Skeletal muscle cell (primary cell): ENCODE measurements around the gene ANKRD11.
"Not testable (repeated sequence)": the region's sequence is repeated elsewhere in the genome, so short reads cannot be mapped to it uniquely, and the experiment has no call there.

ENCODE experiments used
- DNase-seq: peaks from one replicate; pipeline ENCODE4 v3.0.0-alpha.2; 2010; ENCODE audit warnings: low read depth
- H3K4me3 ChIP-seq: 2 replicates; pipeline ENCODE4 v1.5.1; 2011; ENCODE audit warnings: low read depth, mild to moderate bottlenecking, control low read depth, low read length, moderate library complexity

The ANKRD11 gene

GRCh38 chr16:89299357-89300111, 190.8 kb downstream of the ANKRD11 start:
- not testable (repeated sequence) for DNase-seq, H3K4me3 ChIP-seq

- no peak for DNase-seq
- no peak overlapping the region for H3K4me3 ChIP-seq
These were observed 191.6 kb downstream of the ANKRD11 start for GRCh38 chr16:89298623-89299225.

DNA sequence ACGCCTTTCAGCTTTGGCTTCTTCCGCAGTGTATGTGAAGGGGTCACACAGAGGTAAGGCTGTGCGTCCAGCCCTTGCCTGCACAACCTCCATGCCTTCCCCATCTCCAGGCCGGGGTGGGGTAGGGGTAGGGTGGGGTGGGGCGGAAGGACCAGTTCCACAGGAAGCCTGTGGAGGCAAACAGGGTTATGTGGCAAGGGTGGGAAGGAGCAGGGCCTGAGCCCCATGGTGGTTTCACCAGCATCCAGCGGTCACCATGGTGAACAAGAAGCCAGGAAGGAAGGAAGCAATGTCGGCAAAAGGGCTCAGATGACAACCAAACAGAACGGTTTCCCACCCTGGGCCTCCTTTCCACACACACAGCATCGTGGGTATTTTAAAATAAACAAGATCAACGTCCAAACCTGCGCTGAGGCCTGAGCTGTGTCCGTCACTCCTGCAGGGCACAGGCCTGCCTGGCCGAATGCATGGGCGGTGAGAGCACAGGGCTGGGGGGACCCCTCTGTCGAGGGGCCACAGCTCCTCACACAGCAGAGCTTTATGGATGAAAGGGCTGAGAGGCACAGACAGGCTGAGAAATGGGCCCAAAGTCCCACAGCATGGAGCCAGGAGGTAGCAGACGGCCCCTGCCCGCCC, 192.3 kb downstream of the ANKRD11 start:
- H3K4me3 ChIP-seq = no peak overlapping the region
- DNase-seq = no peak

DNA sequence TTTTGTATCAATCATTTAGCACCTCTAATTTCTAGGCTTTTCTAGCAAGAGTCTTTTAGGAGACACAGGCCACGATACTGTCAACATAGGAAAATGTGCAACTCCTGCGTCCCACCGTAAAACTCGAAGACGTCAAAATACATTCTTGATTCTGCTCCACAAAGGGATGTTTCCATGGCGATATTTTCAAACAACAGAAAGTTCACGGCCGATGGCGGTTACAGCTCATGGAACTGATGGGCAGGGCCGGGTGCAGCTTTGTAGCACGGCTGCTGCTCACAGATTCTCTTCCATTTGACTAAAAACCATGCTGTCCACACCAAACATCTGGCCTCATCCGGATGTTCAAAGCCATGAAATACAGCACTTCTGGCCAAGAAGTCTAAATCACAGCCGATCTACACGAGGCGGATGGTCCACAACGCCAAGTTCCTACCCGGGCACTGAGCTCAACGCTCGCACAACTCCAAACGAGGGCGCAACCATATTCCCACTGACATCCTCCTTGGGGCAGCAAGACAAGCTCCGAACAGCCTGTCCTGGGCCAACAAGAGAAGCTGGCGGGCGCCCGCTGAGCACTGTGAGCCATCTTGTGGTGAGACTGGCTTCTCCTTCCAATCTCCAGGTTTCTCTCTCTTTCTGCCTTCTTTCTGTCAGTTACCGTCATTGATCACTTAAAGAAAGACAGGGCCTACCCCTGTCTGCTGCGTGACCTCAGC, 193.0 kb downstream of the ANKRD11 start:
- no peak for DNase-seq
- H3K4me3 ChIP-seq = no peak overlapping the region

DNA sequence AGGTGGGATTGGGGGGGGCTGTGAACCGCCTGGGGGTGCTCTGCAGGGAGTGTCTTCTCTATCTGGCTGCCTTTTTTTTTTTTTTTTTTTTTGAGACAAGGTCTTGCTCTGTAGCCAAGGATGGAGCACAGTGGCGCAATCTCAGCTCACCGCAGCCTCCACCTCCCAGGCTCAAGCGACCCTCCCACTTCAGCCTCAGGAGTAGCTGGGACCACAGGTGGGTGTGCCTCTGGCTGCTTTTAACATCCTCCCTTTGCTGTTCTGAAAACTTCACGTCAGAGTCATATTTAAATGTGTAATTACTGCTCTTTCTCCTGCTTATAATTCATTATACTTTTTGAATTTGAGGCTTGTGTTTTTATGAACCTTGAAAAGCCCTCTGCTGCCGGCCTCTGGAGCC, 194.4 kb downstream of the ANKRD11 start:
- no peak for DNase-seq
- H3K4me3 ChIP-seq = no peak overlapping the region

- no peak for DNase-seq
- no peak overlapping the region for H3K4me3 ChIP-seq
These were observed 195.1 kb downstream of the ANKRD11 start for GRCh38 chr16:89295071-89295900.

DNA sequence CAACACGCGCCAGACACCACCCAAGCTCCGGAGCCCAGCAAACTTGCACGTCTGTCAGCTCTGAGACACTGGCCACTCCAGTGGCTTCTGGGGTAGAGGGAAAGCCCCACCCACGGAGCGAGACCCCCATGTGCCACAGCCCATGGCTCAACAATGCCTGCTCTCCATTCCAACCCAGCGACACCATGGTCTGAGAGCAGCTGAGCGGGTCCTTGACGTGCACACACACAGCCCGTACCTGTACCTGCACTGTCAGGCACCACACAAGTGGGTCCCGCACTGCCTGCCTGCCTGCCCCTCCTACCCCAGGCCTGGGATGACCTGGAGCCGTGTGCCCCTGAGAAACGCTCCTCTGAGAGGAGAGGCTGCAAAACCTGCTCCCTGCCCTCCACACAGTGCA, 195.9 kb downstream of the ANKRD11 start:
- no peak overlapping the region for H3K4me3 ChIP-seq
- no peak for DNase-seq

DNA sequence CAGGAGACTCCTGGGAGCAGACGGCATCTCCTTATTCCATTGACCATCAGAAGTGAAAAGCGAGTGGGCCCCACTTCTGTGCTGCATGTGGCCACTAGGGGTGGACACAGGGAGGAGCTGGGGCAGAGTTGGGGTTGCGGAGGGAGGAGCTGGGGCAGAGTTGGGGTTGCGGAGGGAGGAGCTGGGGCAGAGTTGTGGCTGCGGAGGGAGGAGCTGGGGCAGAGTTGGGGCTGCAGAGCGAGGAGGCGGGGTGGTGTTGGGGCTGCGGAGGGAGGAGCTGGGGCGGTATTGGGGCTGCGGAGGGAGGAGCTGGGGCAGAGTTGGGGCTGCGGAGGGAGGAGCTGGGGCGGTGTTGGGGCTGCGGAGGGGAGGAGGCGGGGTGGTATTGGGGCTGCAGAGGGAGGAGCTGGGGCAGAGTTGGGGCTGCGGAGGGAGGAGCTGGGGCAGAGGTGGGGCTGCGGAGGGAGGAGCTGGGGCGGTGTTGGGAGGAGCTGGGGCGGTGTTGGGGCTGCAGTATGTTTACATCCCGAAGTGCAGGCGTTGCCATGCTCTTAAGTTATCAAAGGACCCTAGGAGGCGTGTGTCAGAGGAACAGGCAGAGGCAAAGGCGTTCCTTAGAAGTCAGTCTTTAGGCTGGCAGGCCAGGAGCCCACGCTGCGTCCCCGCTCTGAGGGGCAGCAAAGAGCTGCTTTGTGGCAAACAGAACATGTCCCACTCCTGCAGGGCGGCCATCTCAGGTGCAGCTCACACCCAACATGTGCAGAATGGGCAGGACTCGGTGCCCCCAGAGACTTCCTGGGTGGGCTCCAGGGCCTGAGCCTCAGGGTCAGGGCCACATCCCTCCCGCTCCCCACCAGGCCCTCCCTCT, 196.9 kb downstream of the ANKRD11 start:
- DNase-seq = no peak

DNA sequence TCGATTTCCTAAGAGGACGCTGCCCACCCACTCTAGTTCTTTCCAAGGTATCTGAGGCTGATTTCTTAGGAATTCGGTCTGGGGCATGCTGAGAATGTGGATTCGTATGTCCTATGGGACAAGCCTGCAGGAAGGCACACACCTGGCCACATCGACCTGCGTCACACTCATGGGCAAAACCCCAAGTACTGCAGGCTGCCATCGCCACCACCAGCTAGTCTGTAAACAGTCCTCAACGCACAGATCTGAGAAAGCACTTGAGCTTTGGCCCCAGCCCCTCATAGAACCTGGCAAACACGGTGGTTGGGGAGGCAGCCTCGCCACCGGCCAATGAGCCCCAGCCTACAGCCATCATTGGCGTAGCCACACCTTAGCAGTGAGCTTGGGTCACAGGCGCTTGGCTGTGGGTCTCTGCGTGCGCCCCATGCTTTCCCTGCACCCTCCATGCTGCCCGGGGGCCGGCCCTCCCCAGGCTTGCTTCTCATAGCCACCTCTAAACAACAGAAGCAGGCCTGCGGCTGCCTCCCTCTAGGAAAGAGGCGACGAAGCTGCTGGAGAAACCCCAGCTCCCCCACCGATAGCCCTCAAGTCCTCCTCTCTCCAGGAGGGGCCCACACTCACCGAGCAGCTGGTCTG, 197.8 kb downstream of the ANKRD11 start:
- no peak for DNase-seq
- no peak overlapping the region for H3K4me3 ChIP-seq

More for the DNA sequence above, 196.9 kb downstream of the ANKRD11 start:
- no peak overlapping the region for H3K4me3 ChIP-seq

- DNase-seq = no peak
- no peak overlapping the region for H3K4me3 ChIP-seq
These were observed 198.6 kb downstream of the ANKRD11 start for GRCh38 chr16:89291776-89292175.

DNA sequence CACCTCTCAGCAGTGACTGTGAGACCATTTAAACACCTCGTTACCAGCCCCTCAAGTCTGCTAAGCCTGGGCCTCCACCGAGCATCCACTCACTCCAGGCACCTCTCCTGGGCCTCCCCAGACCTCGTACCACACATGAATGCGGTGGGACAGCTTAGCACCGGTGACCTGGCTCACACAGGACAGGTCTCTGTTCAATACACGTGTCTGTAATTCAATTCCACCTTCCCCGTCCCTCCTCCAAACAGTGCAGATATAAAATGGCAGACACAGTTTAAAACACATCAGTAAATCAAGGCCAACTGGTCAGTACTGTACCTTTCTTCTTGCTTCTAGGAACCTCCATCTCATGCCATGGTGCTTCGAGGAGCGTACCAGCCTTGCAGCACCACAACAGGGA, 199.0 kb downstream of the ANKRD11 start:
- no peak overlapping the region for H3K4me3 ChIP-seq
- DNase-seq = no peak

GRCh38 chr16:89290887-89291286, 199.5 kb downstream of the ANKRD11 start:
- DNase-seq = no peak
- no peak overlapping the region for H3K4me3 ChIP-seq

GRCh38 chr16:89290472-89290871, 199.9 kb downstream of the ANKRD11 start:
- H3K4me3 ChIP-seq = no peak overlapping the region
- DNase-seq = no peak

DNA sequence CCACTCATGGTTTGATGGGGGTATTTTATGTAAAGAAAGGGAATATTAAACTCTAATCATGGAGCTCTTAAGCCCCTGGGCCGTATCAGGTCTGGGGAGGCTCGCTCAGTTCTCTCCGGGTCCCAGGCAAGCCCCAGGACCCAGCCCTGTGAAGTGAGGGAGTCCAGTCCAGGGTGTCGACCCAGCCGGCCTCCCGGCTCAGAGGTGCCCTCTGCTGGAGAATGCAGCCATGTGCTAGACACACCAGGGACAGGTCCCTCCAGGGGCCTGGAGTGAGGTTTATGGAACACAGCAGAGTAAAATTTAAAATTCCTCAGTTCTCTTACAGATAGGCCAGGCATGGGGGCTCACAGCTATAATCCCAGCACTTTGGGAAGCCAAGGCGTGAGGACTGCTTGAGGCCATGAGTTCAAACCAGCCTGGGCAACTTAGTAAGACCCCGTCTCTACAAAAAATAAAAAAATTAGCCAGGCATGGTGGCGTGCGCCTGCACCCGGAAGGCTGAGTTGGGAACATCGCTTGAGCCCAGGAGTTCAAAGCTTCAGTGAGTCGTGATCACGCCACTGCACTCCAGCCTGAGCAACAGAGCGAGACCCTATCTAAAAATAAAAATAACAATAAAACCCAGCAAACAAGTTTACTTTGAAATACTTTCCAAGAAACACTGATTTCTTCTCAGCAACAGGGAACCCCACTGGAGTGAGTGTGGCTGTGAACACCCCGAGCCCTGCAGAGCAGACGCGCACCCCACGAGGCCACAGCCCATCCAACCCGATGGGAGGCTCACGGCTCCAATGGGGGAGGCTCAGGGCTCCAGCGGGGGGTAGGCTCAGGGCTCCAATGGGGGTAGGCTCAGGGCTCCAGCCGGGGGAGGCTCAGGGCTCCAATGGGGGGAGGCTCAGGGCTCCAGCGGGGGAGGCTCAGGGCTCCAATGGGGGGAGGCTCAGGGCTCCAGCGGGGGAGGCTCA, 200.6 kb downstream of the ANKRD11 start:
- no peak for DNase-seq
- no peak overlapping the region for H3K4me3 ChIP-seq

- DNase-seq = no peak
- H3K4me3 ChIP-seq = no peak overlapping the region
These were observed 201.4 kb downstream of the ANKRD11 start for GRCh38 chr16:89288966-89289365.

- no peak overlapping the region for H3K4me3 ChIP-seq
- DNase-seq = no peak
These were observed 201.8 kb downstream of the ANKRD11 start for GRCh38 chr16:89288577-89288844.
